HG03025 (cell line): ENCODE measurements around the gene AQP3.
"Not testable (repeated sequence)": the region's sequence is repeated elsewhere in the genome, so short reads cannot be mapped to it uniquely, and the experiment has no call there.

Source experiments
- ATAC-seq: cut with Tn5 transposase; IDR thresholded peaks from one replicate; pipeline ENCODE4 v1.9.1; 2021; ENCODE audit warnings: mild to moderate bottlenecking, moderate library complexity; ENCODE audit not compliant: unreplicated experiment, low FRiP score

The AQP3 gene

DNA sequence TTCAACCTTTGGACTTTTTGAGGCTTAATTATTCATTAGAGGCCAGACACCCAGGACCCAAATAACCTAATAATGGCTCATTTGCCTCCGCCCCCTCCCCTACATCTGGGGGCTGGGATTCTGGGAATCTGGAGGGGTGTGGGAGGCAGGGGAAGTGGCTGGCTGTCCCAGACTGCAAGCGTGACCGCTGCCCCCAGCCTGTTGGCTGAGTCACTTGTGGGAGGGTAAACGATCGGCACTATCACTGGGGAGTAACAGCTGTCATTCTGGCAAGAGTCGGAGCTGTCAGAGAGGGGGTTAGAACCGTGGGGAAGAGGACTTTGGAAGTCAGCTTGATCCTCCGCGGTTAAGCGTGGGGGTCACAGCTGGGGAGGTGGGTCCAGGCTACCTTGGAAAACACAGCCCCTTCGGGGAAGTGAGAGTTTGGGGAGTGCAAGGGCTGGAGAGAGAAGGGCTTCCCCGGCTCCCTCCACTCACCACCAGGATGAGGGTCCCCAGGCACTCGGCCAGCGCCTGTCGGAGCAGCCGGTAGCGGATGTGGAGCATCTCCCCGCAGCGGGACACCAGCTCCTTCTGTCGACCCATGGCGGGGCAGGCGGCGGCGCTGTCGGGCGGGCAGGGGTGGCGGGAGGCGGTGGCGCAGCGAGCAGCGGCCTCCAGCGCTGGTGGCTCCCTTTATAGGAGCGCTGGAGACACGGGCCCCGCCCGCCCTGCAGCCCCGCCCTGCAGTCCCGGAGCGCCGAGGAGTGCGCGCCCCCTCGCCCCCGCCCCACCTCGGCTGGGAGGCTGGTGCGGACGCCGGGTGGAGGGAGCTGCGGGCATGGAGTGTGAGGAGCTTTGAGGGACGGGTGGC lies at the start of gene AQP3:
TSS of gene AQP3 (minus strand) at position 648 of the 853 bp plus-strand sequence. CDS start at position 585, 63 bp downstream.
- peak; percentile 28 for ATAC-seq

DNA sequence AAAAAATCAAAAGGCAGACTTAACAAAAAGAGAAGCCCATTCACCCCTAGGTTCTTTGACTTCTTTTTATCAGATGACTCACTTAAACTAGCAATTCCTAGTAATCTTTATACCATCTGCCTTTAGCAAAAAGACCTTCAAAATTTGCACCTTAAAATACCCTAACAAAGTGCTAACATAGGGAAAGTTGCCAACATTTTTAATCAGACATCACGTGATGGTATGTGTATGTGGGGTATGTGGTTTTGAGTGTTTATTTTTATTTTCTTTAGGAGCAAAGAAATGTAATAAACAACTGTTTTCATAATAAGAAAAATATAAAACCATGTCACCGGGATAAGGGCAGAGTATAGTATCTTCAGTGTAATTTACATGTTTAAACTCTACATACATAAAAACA lies 46.4 kb upstream of the AQP3 start:
- ATAC-seq, result not testable (repeated sequence)

GRCh38 chr9:33489066-33489465 lies 41.7 kb upstream of the AQP3 start:
- ATAC-seq, result no peak

GRCh38 chr9:33485312-33485711 lies 37.9 kb upstream of the AQP3 start:
- ATAC-seq, result not testable (repeated sequence)

DNA sequence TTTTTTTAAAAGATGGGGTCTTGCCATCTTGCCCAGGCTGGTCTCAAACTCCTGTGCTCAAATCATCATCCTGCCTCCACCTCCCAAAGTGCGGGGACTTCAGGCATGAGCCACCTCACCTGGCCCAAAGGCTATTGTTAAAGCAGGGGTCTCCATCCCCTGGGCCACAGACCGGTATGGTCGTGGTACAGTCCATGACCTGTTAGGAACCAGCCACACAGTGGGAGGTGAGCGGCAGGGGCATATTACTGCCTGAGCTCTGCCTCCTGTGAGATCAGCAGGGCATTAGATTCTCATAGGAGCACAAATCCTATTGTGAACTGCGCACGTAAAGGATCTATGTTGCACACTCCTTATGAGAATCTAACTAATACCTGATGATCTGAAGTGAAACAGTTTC lies 33.6 kb upstream of the AQP3 start:
- no peak for ATAC-seq

GRCh38 chr9:33480106-33480505 lies 32.7 kb upstream of the AQP3 start:
- ATAC-seq, result no peak

DNA sequence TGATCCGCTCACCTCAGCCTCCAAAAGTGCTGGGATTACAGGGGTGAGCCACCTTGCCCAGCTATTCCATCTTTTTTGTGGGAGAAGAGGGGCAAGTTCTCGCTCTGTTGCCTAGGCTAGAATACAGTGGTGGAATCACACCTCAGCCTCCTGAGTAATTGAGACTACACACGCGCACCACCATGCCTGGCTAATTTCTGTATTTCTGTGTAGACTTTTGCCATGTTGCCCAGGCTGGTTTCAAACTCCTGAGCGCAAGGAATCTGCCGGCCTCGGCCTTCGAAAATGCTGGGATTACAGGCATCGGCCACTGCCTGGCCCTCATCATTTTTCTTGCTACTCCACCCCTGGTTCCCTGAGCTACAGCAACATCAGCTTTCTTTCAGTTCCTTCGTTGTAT lies 29.1 kb upstream of the AQP3 start:
- no peak for ATAC-seq

DNA sequence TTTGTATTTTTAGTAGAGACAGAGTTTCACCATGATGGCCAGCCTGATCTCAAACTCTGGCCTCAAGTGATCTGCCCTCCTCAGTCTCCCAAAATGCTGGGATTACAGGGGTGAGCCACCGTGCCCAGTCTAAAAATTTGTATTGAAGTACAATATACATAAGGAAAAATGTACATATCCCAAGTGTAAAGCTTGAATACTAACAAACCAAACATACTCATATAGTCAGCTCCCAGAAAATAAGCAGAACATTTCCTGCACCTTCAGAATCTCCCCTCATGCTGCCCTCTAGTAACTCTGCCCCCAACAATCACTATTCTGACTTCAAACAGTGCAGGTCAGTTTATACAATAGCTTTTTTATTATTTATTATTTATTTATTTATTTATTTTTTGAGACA lies 28.0 kb upstream of the AQP3 start:
- ATAC-seq, result no peak

- peak; percentile 99 for ATAC-seq
Observed at GRCh38 chr9:33473643-33474352, 26.4 kb upstream of the AQP3 start, which contains the start of gene NOL6. NOL6 (minus strand) TSS chr9:33473924; CDS start chr9:33473842, 82 bp downstream.

DNA sequence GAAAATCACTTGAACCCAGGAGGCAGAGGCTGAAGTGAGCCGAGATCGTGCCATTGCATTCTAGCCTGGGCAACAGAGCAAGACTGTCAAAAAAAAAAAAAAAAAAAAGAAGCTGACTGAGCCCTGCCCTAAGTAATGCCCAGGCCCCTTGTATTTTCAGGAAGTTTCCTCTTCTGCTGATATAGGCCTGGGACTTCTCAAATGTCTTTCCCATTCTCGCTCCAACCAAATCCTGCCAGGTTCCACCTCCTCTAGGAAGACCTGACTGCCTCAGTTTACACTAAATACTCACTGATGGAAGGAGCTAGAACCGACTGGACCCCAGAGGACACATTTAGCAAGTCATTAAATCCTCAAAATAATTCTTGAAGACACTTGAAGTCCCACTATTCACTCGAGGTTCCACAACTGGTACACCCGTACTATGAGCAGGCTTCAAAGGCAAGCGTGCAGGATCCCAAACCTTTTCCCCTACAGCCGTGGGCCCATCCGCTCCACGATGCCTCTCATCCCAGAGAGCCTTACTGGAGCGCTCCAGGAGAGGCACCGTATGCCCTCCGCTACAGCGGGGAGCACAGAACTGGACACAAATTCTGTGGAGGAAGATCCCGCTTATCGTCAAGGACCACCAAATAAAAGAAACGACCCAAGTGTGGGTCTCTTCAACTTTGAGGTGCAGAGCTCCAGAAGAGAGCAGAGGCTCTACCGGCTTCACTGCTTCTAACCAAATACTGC lies 25.7 kb upstream of the AQP3 start:
- no peak for ATAC-seq

- ATAC-seq, result no peak
Observed at GRCh38 chr9:33472171-33472880, 24.9 kb upstream of the AQP3 start.

DNA sequence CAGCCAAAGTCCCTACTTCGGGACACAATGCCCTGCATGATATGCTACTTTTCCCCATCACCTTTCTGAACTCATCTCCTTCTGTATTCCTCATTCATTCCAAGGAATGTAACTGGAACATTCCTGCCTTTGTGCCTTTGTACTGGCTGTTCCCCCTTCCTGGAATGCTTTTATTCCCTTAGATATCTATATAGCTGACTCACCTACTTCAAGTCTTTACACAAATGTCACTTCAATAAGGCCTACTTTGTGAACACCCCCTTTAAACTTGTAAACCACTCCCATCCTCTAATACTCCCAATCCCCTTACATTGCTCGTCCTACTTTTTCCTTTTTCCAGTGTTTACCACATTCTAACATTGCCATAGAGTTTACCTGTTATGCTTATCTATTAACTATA lies 24.0 kb upstream of the AQP3 start:
- ATAC-seq, result no peak

DNA sequence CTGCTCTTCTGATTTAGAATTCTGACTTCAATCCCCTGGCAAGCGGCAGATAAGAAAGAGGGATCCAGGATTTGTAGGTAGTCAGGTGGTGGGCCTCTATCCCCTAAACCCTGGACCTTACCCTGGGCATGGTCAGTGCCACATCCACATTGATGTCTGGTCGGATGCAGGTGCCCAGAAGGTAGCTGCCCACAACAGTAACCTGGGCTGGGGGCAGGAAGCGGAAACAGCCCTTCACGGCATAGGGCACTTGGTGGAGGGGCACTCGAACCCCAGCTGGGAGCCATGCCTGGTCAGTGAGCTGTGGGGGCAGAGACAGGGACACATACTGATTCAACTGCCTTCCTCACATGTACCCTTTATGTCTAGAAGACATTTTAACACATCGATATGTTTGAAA lies 22.5 kb upstream of the AQP3 start:
- no peak for ATAC-seq

DNA sequence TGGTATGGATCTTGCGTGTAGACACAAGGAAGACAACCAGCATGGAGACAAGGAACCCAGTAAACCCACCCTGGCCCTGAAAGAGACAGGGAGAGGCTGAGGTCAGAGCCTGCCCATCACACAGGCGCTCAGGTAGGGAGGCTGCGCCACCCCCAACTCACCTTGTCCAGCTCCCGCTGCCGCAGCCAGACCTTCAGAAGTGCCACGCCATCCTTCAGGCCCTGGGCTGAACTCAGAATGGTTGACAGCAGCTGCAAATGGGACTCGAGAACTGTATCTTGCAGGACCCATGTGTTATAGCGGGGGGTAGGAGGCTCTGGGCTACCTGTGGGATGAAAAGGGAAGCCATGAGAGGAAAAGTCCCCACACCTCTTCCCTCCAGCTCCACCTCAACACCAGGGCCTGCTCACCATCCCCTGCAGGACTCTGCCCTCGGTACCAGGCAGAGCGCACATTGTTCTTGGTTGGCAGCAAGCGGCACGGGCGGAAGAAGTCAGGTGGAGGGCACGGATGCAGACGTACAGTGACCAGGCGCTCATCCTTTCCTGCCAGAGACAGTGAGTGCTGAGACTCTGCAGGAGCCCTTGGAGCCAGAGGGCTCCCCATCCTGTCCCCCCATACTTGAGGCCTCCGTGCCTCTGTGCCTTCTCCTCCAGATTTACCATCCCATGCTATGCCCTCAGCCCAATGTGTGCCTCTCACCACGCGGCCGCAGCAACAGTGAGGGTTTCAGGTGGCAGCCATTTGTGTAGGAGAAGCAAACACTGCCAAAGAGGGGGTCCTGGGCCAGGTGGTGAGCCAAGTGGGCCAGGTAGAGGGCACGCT lies 21.6 kb upstream of the AQP3 start:
- ATAC-seq, result no peak

GRCh38 chr9:33468215-33468730 lies 20.9 kb upstream of the AQP3 start:
- ATAC-seq, result no peak

GRCh38 chr9:33467526-33467925 lies 20.1 kb upstream of the AQP3 start:
- no peak for ATAC-seq

DNA sequence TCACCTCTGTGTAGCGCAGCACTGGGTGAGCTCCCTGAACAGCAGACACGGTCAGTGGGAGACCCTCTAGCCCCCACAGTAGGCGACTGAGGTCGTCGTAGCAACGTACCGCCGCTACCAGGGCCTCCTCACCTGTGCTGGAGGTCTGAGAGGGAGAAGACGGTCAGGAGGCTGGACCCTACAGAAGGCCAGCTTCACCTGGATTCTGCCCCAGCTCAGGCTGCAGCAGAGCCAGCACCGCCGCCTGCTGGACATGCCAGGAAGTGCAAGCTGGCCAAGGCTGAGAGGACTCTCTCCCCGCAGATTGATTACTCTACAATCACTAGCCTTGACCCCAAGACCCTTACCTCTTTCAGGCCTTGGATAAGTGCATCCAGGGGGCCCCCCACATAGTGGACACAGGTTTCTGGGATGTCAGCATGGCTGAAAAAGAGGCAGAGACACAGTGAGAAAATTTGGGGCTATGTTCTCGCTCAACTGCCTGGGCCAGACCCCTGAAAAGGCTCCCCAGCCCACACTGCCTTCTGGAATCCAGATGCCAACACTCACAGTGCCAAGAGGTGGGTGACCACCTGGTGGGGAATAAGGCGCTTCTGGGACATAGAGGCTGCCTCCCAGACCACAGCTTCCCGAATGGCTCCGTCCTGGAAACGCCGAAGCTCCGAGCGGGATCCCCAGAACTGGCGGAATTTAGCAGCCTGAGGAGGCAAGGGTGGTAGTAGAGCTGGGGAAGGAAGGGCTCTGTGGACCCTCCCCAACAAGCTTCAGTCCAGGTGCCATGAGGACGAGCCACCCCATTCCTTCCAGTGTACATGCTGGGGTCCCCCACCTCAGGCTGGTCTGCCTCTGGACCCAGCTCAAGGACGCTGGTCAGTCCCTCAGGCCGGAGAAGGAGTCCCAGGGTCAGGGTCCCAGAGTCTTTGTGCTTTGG lies 19.4 kb upstream of the AQP3 start:
- ATAC-seq, result no peak
